ENCODE results near the gene FNDC4. TPM values are rescaled to one million over a fixed set of nuclear protein-coding genes. Genes with fewer than 3 reads are reported as not detected.

The FNDC4 gene
- total RNA-seq, 1 experiment from 2014 or later, result 2.4 TPM

- CTCF ChIA-PET, result no interaction called here
- H3K4me3 ChIP-seq (ENCODE audit: low read depth, low read length), result no peak overlapping the region
- H3K4me1 Mint-ChIP-seq (ENCODE audit: low read depth, unreplicated experiment), result peaks cover 8% of the 10 kb centered on the region
- H3K9me3 Mint-ChIP-seq (ENCODE audit: unreplicated experiment), result no peaks in the 10 kb centered on the region
- TF ChIP-seq, protein P1, sequence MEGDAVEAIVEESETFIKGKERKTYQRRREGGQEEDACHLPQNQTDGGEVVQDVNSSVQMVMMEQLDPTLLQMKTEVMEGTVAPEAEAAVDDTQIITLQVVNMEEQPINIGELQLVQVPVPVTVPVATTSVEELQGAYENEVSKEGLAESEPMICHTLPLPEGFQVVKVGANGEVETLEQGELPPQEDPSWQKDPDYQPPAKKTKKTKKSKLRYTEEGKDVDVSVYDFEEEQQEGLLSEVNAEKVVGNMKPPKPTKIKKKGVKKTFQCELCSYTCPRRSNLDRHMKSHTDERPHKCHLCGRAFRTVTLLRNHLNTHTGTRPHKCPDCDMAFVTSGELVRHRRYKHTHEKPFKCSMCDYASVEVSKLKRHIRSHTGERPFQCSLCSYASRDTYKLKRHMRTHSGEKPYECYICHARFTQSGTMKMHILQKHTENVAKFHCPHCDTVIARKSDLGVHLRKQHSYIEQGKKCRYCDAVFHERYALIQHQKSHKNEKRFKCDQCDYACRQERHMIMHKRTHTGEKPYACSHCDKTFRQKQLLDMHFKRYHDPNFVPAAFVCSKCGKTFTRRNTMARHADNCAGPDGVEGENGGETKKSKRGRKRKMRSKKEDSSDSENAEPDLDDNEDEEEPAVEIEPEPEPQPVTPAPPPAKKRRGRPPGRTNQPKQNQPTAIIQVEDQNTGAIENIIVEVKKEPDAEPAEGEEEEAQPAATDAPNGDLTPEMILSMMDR (IDR thresholded peaks at IDR 0.05; ENCODE audit: insufficient read depth in 1 of 2, low read depth in 1 of 2, low read length in 1 of 2, severe bottlenecking in 1 of 2, unreplicated experiment in 1 of 2), result no peak
- no peaks in the 10 kb centered on the region for H3K36me3 Mint-ChIP-seq (ENCODE audit: insufficient read depth, unreplicated experiment)
- H3K4me3 Mint-ChIP-seq (ENCODE audit: unreplicated experiment), result no peak overlapping the region
- H3K4me1 ChIP-seq, result peaks cover 23% of the 10 kb centered on the region; the same call in 1 of the 2 replicates
- H3K36me3 ChIP-seq (ENCODE audit: control insufficient read depth, insufficient read depth, low read length), result no peaks in the 10 kb centered on the region
- no peaks in the 10 kb centered on the region for H3K27me3 ChIP-seq (replicated peaks; ENCODE audit: control insufficient read depth, insufficient read depth, low read length)
- POLR2A ChIA-PET, result no interaction called here
- DNase-seq, result no peak
- H3K27me3 Mint-ChIP-seq (ENCODE audit: insufficient read depth, unreplicated experiment), result peaks cover 3% of the 10 kb centered on the region
- intact Hi-C loops (cut with micrococcal nuclease; ENCODE audit: unreplicated experiment), result loop anchor here (10.0 kb wide), 1 partner anchor 94 kb away; the partner anchor contains the start of gene PPM1G
- no peak overlapping the region for H3K27ac Mint-ChIP-seq (ENCODE audit: unreplicated experiment)
- BruUV-seq (replicated peaks), result no TSS peak
- no peaks in the 10 kb centered on the region for H3K9me3 ChIP-seq
These were observed 4.0 kb upstream of the FNDC4 start for GRCh38 chr2:27498975-27499374.

- TF ChIP-seq, protein P1 (IDR thresholded peaks at IDR 0.05; ENCODE audit: insufficient read depth in 1 of 2, low read depth in 1 of 2, low read length in 1 of 2, severe bottlenecking in 1 of 2, unreplicated experiment in 1 of 2), result no peak
- POLR2A ChIA-PET, result no interaction called here
- Histone ChIP-seq H3K4me3 (ENCODE audit: low read depth, low read length) (no peak overlapping the region), H3K9me3 (no peaks in the 10 kb centered on the region), H3K36me3 (ENCODE audit: control insufficient read depth, insufficient read depth, low read length) (no peaks in the 10 kb centered on the region), H3K4me1 (peaks cover 23% of the 10 kb centered on the region; the same call in 1 of the 2 replicates), H3K27me3 (replicated peaks; ENCODE audit: control insufficient read depth, insufficient read depth, low read length) (no peaks in the 10 kb centered on the region)
- H3K36me3 Mint-ChIP-seq (ENCODE audit: insufficient read depth, unreplicated experiment), result no peaks in the 10 kb centered on the region
- no TSS peak for BruUV-seq (replicated peaks)
- H3K4me1 Mint-ChIP-seq (ENCODE audit: low read depth, unreplicated experiment), result peaks cover 8% of the 10 kb centered on the region
- no peak for DNase-seq
- intact Hi-C loops (cut with micrococcal nuclease; ENCODE audit: unreplicated experiment), result loop anchor here (10.0 kb wide), 1 partner anchor 92 kb away; the partner anchor contains the start of gene PPM1G
- CTCF ChIA-PET, result no interaction called here
- no peak overlapping the region for H3K27ac Mint-ChIP-seq (ENCODE audit: unreplicated experiment)
- H3K9me3 Mint-ChIP-seq (ENCODE audit: unreplicated experiment), result no peaks in the 10 kb centered on the region
- peaks cover 6% of the 10 kb centered on the region for H3K27me3 Mint-ChIP-seq (ENCODE audit: insufficient read depth, unreplicated experiment)
- no peak overlapping the region for H3K4me3 Mint-ChIP-seq (ENCODE audit: unreplicated experiment)
These were observed 2.3 kb upstream of the FNDC4 start for GRCh38 chr2:27497288-27497627.

DNA sequence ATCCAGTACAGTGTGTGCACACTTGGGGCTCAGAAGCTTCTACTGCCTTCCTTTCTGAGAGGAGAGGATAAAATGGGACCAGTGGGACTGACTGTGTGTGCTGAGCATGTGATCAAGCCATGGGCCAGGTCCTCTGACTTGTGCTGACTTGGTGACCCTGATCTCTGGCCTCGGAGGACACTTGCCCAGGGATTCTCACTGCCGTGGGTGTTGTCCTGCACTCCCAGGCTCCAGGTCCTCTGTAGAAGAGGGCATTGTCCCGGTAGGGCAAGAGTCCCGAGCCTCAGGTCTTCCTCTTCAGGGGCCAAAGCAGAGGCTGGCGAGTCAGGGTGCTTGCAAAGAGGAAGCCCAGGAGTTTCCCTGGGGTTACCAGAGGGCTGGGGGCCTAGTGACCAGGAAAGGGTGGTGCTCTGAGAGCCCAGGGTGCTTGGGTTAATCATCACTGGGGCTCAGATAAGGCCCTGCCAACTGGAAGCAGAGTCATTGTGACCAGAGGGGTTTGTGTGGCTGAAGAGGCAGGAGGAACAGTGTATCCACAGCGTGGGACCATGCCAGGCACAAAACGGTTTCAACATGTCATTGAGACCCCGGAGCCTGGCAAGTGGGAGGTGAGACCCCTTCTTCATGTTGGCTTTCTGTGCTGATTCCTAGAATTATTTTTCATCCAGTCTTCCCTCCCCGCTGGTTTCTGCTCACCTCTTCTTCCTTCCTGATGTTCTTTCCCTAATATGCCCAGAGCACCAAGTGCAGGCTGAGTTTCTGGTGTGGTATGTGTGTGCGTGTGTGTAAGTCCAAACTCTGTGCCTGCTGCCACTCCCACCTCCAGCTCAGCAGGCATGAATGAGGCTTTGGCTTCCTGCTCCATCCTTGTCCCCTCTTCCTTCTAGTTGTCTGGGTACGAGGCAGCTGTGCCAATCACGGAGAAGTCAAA, 1.6 kb upstream of the FNDC4 start, which contains the start of gene GCKR:
Gene GCKR (plus strand): TSS at position 483 of the 931 bp plus-strand sequence. CDS start 66 bp downstream, at position 549.
- Mint-ChIP-seq H3K27me3 (ENCODE audit: insufficient read depth, unreplicated experiment) (peaks cover 6% of the 10 kb centered on the region), H3K4me3 (ENCODE audit: unreplicated experiment) (peak within 1 kb of the TSS; percentile 88), H3K9me3 (ENCODE audit: unreplicated experiment) (no peaks in the 10 kb centered on the region), H3K36me3 (ENCODE audit: insufficient read depth, unreplicated experiment) (no peaks in the 10 kb centered on the region), H3K27ac (ENCODE audit: unreplicated experiment) (peak within 1 kb of the TSS; percentile 14), H3K4me1 (ENCODE audit: low read depth, unreplicated experiment) (peaks cover 8% of the 10 kb centered on the region)
- DNase-seq, result peak; percentile 11 to 55
- no peaks in the 10 kb centered on the region for H3K27me3 ChIP-seq (replicated peaks; ENCODE audit: control insufficient read depth, insufficient read depth, low read length)
- no peaks in the 10 kb centered on the region for H3K9me3 ChIP-seq
- TF ChIP-seq, protein P1 (IDR thresholded peaks at IDR 0.05; ENCODE audit: insufficient read depth in 1 of 2, low read depth in 1 of 2, low read length in 1 of 2, severe bottlenecking in 1 of 2, unreplicated experiment in 1 of 2), result no peak
- intact Hi-C loops (cut with micrococcal nuclease; ENCODE audit: unreplicated experiment), result loop anchor here (10.0 kb wide), 1 partner anchor 92 kb away; the partner anchor contains the start of gene PPM1G
- CTCF ChIA-PET, result no interaction called here
- H3K36me3 ChIP-seq (ENCODE audit: control insufficient read depth, insufficient read depth, low read length), result no peaks in the 10 kb centered on the region
- POLR2A ChIA-PET, result no interaction called here
- peaks cover 23% of the 10 kb centered on the region; the same call in 1 of the 2 replicates for H3K4me1 ChIP-seq
- H3K4me3 ChIP-seq (ENCODE audit: low read depth, low read length), result no peak within 1 kb of the TSS
- BruUV-seq (replicated peaks), result no TSS peak

Measured in Caco-2 (cell line).